HCT116 (cell line): ENCODE results near the gene TPRG1L. TPM values are rescaled to one million over a fixed set of nuclear protein-coding genes. Genes with fewer than 3 reads are reported as not detected.

Experiments
- ATAC-seq: fragments of 200-7000 bp; cut with Tn5 transposase; 2 replicates; pipeline ENCODE4 v1.9.1; 2020; ENCODE audit warnings: mild to moderate bottlenecking, moderate library complexity
- BruUV-seq: library from RNA; stranded (reverse); fragments of 400-500 nt; replicated peaks from 2 replicates; lab custom pipeline; 2021; lab: Mats Ljungman, UMichigan
- CTCF ChIA-PET: fragments of 300-600 bp; sonication (Branson Sonifier 250); formaldehyde crosslinking; loops from one replicate; lab custom pipeline; 2021; ENCODE audit warnings: antibody characterized with exemption; lab: Charles Lee
- POLR2A ChIA-PET: fragments of 300-600, 350-600 bp; sonication (Branson Sonifier 250); formaldehyde crosslinking; loops from one replicate; lab custom pipeline; 2021; ENCODE audit warnings: antibody characterized with exemption; lab: Charles Lee
- RAD21 ChIA-PET, 2 experiments: fragments of 300-600 bp; sonication (Branson Sonifier 250); formaldehyde crosslinking; loops; one replicate each; lab custom pipeline; 2023; ENCODE audit warnings: low total read pairs in 2 of 2; ENCODE audit not compliant: uncharacterized antibody in 2 of 2, unreplicated experiment in 2 of 2, low non-redundant PET in 1 of 2; lab: Charles Lee
- DNase-seq: peaks from one replicate; pipeline ENCODE4 v3.0.0-alpha.2; 2010; ENCODE audit warnings: low read depth, low spot score
- H2AFZ ChIP-seq: fragments of 200-600 bp; shearing (Covaris generic), sonication (generic); 2 replicates; pipeline ENCODE4 v1.6.1; 2017; ENCODE audit warnings: low read depth, mixed run types, mixed read lengths, antibody characterized with exemption, low read length; ENCODE audit not compliant: poor library complexity, severe bottlenecking
- H3K27ac ChIP-seq: 2 replicates; pipeline ENCODE4 v1.5.1; 2012; ENCODE audit warnings: low read depth, low read length
- H3K27me3 ChIP-seq: fragments of 200-600 bp; sonication (generic); 2 replicates; pipeline ENCODE4 v1.6.1; 2016; ENCODE audit warnings: mixed run types, low read length, mixed read lengths; ENCODE audit not compliant: insufficient read depth
- H3K36me3 ChIP-seq, 2 experiments: fragments of 200-500 bp in 1 of 2; fragments of 200-600 bp in 1 of 2; sonication (Bioruptor generic) in 1 of 2; sonication (generic) in 1 of 2; 2 replicates each; pipeline versions ENCODE4 v1.5.1 to v1.6.1; 2014 to 2016; ENCODE audit warnings: low read length in 2 of 2, inconsistent platforms in 1 of 2, mixed read lengths in 1 of 2, mixed run types in 1 of 2; ENCODE audit not compliant: insufficient read depth in 2 of 2, control insufficient read depth in 1 of 2
- H3K4me1 ChIP-seq, 2 experiments: fragments of 200-600 bp in 1 of 2; sonication (generic) in 1 of 2; 2 replicates each; pipeline versions ENCODE4 v1.5.1 to v1.6.1; 2012 to 2017; ENCODE audit warnings: low read length in 2 of 2, inconsistent platforms in 1 of 2, mild to moderate bottlenecking in 1 of 2, mixed read lengths in 1 of 2, mixed run types in 1 of 2, moderate library complexity in 1 of 2; ENCODE audit not compliant: insufficient read depth in 2 of 2, control insufficient read depth in 1 of 2
- H3K4me2 ChIP-seq: fragments of 200-600 bp; sonication (generic); 2 replicates; pipeline ENCODE4 v1.6.1; 2017; ENCODE audit warnings: mixed run types, low read length, mixed read lengths
- H3K4me3 ChIP-seq, 2 experiments: fragments of 200-600 bp in 1 of 2; sonication (generic) in 1 of 2; replicated peaks in 1 of 2; 2 replicates each; pipeline ENCODE4 v1.5.1; 2011 to 2016; ENCODE audit warnings: low read length in 2 of 2, control low read depth in 1 of 2, low read depth in 1 of 2, mild to moderate bottlenecking in 1 of 2, mixed read lengths in 1 of 2, mixed run types in 1 of 2
- H3K79me2 ChIP-seq: fragments of 200-600 bp; sonication (generic); 2 replicates; pipeline ENCODE4 v1.6.1; 2017; ENCODE audit warnings: mild to moderate bottlenecking, mixed run types, low read length, moderate library complexity, mixed read lengths; ENCODE audit not compliant: insufficient read depth
- H3K9ac ChIP-seq: fragments of 200-600 bp; sonication (generic); 2 replicates; pipeline ENCODE4 v1.6.1; 2016; ENCODE audit warnings: low read length, mixed read lengths
- H3K9me2 ChIP-seq: fragments of 200-600 bp; sonication (generic), shearing (Covaris generic); 2 replicates; pipeline ENCODE4 v1.6.1; 2017; ENCODE audit warnings: mixed run types, mild to moderate bottlenecking, moderate library complexity; ENCODE audit not compliant: insufficient read depth
- H3K9me3 ChIP-seq, 2 experiments: fragments of 200-500 bp in 1 of 2; fragments of 200-600 bp in 1 of 2; sonication (Bioruptor generic) in 1 of 2; sonication (generic) in 1 of 2; 2 replicates each; pipeline ENCODE4 v1.6.1; 2014 to 2017; ENCODE audit warnings: low read length in 2 of 2, mixed read lengths in 2 of 2, inconsistent platforms in 1 of 2, low read depth in 1 of 2, mild to moderate bottlenecking in 1 of 2, mixed run types in 1 of 2, moderate library complexity in 1 of 2; ENCODE audit not compliant: control insufficient read depth in 1 of 2, insufficient read depth in 1 of 2
- H4K20me1 ChIP-seq: fragments of 200-600 bp; sonication (generic), shearing (Covaris generic); 2 replicates; pipeline ENCODE4 v1.6.1; 2017; ENCODE audit warnings: mixed run types, mild to moderate bottlenecking, moderate library complexity; ENCODE audit not compliant: insufficient read depth
- CEBPB ChIP-seq: IDR thresholded peaks from 2 replicates; pipeline ENCODE4 v1.6.1; 2012; ENCODE audit warnings: low read depth
- EZH2phosphoT487 ChIP-seq: fragments of 200-600 bp; IDR thresholded peaks from 2 replicates; pipeline ENCODE4 v1.6.1; 2018; ENCODE audit warnings: antibody characterized with exemption, borderline replicate concordance
- FOSL1 ChIP-seq: IDR thresholded peaks from 2 replicates; pipeline ENCODE4 v1.6.1; 2012; ENCODE audit warnings: low read depth
- SP1 ChIP-seq: IDR thresholded peaks from 2 replicates; pipeline ENCODE4 v1.6.1; 2012; ENCODE audit warnings: low read depth
- TCF7L2 ChIP-seq: IDR thresholded peaks from 2 replicates; pipeline ENCODE4 v1.7.0; 2011; ENCODE audit warnings: borderline replicate concordance, inconsistent platforms; ENCODE audit not compliant: insufficient read depth, insufficient read length; ENCODE audit errors: extremely low read depth
- YY1 ChIP-seq: IDR thresholded peaks from 2 replicates; pipeline ENCODE4 v1.6.1; 2011; ENCODE audit warnings: low read length, low read depth, moderate library complexity, mild to moderate bottlenecking; ENCODE audit not compliant: insufficient replicate concordance; ENCODE audit errors: extremely low read depth
- intact Hi-C: fragments of 100-400 bp; cut with micrococcal nuclease; formaldehyde crosslinking; loops from 2 replicates; pipeline ENCODE4 v1.10.0; 2022
- total RNA-seq: library from RNA; stranded (reverse); gene quantifications from one replicate; pipeline ENCODE4 v1.2.1, GENCODE V29; 2021; ENCODE audit not compliant: unreplicated experiment

The TPRG1L gene
- total RNA-seq, 1 experiment from 2014 or later: 25.6 TPM

- no TSS peak for BruUV-seq
- intact Hi-C loops: no loop called here
- H3K9ac ChIP-seq: no peak overlapping the region
- H3K79me2 ChIP-seq: no peaks in the 10 kb centered on the region
- H3K36me3 ChIP-seq: peaks cover 17 to 23% of the 10 kb centered on the region in 2 experiments; a peak in 3 of 4 replicates
- no peak overlapping the region for H3K4me2 ChIP-seq
- no peak overlapping the region for H3K27ac ChIP-seq
- ChIA-PET CTCF (no interaction called here), POLR2A (no interaction called here), RAD21 (no interaction called here)
- H3K9me2 ChIP-seq: no peaks in the 10 kb centered on the region
- no peaks in the 10 kb centered on the region for H4K20me1 ChIP-seq
- no peaks in the 10 kb centered on the region for H3K9me3 ChIP-seq
- H3K27me3 ChIP-seq: no peaks in the 10 kb centered on the region
- TF ChIP-seq EZH2phosphoT487 (no peak), TCF7L2 (no peak), CEBPB (no peak), FOSL1 (no peak)
- TF ChIP-seq, all 23 proteins: peak for 0
- 0 out of 4 replicates have a peak, but pooled peaks cover 0 to 2% of the 10 kb centered on the region in 2 experiments for H3K4me1 ChIP-seq
- no peak overlapping the region for H2AFZ ChIP-seq
- DNase-seq: no peak
- no peak overlapping the region for H3K4me3 ChIP-seq
- ATAC-seq: no peak
These were observed 7.5 kb downstream of the TPRG1L start for GRCh38 chr1:3632298-3632697.

GRCh38 chr1:3632716-3633343 is 8.0 kb downstream of the TPRG1L start:
- Histone ChIP-seq H3K4me3 (no peak overlapping the region), H3K9me2 (no peaks in the 10 kb centered on the region), H3K27ac (no peak overlapping the region), H3K36me3 (peaks cover 19 to 28% of the 10 kb centered on the region in 2 experiments; a peak in 3 of 4 replicates), H3K4me1 (0 out of 4 replicates have a peak, but pooled peaks cover 0 to 2% of the 10 kb centered on the region in 2 experiments), H4K20me1 (no peaks in the 10 kb centered on the region), H3K9ac (no peak overlapping the region), H3K9me3 (no peaks in the 10 kb centered on the region), H2AFZ (no peak overlapping the region), H3K4me2 (no peak overlapping the region), H3K27me3 (no peaks in the 10 kb centered on the region), H3K79me2 (no peaks in the 10 kb centered on the region)
- DNase-seq: no peak
- BruUV-seq: no TSS peak
- ChIA-PET RAD21 (no interaction called here), CTCF (no interaction called here), POLR2A (no interaction called here)
- intact Hi-C loops: no loop called here
- ATAC-seq: no peak
- no peak for TF ChIP-seq YY1
- no peak for TF ChIP-seq SP1
